GM06990 (cell line): ENCODE measurements around the gene PNMA8B.
"Not testable (repeated sequence)": the region's sequence is repeated elsewhere in the genome, so short reads cannot be mapped to it uniquely, and the experiment has no call there.

Source experiments
- DNase-seq: peaks from one replicate; pipeline ENCODE4 v3.0.0-alpha.2; 2011; ENCODE audit not compliant: insufficient read length; ENCODE audit errors: extremely low read depth
- H3K27me3 ChIP-seq: replicated peaks from 2 replicates; pipeline ENCODE4 v1.6.0; 2011; ENCODE audit warnings: low read length; ENCODE audit not compliant: control insufficient read depth, insufficient read depth
- H3K36me3 ChIP-seq: 2 replicates; pipeline ENCODE4 v1.5.1; 2011; ENCODE audit warnings: low read length; ENCODE audit not compliant: control insufficient read depth, insufficient read depth
- H3K4me3 ChIP-seq: replicated peaks from 2 replicates; pipeline ENCODE4 v1.5.1; 2011; ENCODE audit warnings: low read depth, mild to moderate bottlenecking, control low read depth, low read length
- CTCF ChIP-seq: IDR thresholded peaks from 2 replicates; pipeline ENCODE4 v1.5.1; 2011; ENCODE audit warnings: low read length, control low read depth, mild to moderate bottlenecking, inconsistent platforms; ENCODE audit not compliant: insufficient read depth, poor library complexity, severe bottlenecking

Gene PNMA8B

GRCh38 chr19:46533621-46534081 is 38.0 kb upstream of the PNMA8B start:
- H3K4me3 ChIP-seq = no peak overlapping the region
- no peaks in the 10 kb centered on the region for H3K36me3 ChIP-seq
- DNase-seq = no peak
- no peaks in the 10 kb centered on the region; the same call in 1 of the 2 replicates for H3K27me3 ChIP-seq
- TF ChIP-seq CTCF = no peak

GRCh38 chr19:46533078-46533620 is 37.5 kb upstream of the PNMA8B start:
- Histone ChIP-seq H3K27me3 (no peaks in the 10 kb centered on the region; the same call in 1 of the 2 replicates), H3K36me3 (no peaks in the 10 kb centered on the region), H3K4me3 (no peak overlapping the region)
- no peak for DNase-seq
- no peak for TF ChIP-seq CTCF

DNA sequence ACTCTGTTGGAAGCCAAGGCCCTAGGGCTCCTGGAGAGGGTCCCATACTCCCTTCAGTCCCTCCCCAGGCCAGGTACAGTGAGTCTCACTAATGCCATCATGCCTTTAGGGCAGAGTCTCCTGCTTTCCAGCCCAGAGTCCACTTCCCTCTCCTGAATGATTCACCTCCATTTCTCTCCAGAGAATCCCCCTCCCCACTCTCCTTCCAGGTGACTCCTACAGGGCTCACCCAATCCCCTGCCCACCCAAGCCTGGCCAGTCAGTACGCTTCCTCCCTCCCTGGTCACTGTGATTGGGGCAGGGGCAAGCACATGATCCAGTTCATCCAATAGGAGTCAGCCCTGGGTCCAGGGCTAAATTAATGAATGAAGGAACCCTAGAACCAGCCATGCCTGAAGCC is 35.0 kb upstream of the PNMA8B start:
- no peak for TF ChIP-seq CTCF
- Histone ChIP-seq H3K36me3 (no peaks in the 10 kb centered on the region), H3K4me3 (no peak overlapping the region), H3K27me3 (no peaks in the 10 kb centered on the region; the same call in 1 of the 2 replicates)
- no peak for DNase-seq

GRCh38 chr19:46529622-46530451 is 34.2 kb upstream of the PNMA8B start:
- Histone ChIP-seq H3K27me3 (no peaks in the 10 kb centered on the region; the same call in 1 of the 2 replicates), H3K36me3 (no peaks in the 10 kb centered on the region), H3K4me3 (no peak overlapping the region)
- no peak for DNase-seq
- TF ChIP-seq CTCF = peak; percentile 90

DNA sequence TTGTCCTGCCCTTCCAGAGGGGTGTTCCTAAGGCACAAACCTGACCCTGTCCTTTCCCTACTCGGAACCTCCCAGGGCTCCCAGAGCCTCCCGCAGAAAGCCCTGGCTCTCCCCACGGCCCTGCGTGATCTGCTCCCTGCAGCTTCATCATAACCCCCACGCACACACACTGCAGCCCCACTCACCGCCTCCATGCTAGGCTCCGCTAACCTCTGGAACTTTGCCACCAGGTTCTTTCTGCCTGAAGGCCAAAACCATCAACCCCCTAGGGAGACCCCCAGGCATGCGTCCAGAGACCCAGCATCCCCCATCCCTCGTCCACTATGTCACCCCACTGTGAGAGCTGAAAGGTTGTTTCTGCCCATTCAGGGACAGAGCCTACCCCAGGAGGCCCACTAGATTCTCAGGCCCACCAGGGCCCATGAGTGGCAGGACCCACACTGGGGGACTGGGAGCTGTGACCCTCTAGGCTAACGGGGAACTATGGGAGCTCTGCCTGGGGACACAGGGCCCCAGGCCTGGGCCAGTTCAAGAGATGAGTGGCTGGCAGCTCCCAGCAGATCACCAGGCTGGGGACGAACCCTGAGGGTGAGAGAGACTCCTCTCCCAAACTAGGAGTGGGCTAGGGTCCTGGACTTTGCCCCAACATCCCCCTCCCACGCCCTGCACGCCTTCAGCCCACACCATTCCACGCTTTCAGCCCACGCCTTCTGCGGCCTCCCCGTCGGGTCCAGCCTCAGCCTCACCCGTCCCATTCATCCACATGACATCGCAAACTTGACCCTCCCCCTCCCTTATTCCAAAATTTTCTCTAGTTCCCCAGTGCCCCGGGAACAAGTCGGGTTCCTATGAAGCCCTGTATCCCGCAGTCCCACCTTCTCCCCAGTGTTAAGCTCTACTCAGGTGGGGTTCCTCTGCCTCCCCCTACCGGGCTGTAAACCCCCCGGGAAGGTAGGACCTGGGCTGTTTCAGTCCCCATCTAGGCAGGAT is 33.2 kb upstream of the PNMA8B start:
- H3K36me3 ChIP-seq = no peaks in the 10 kb centered on the region
- H3K4me3 ChIP-seq = no peak overlapping the region
- no peak for DNase-seq
- no peaks in the 10 kb centered on the region for H3K27me3 ChIP-seq
- no peak for TF ChIP-seq CTCF

- H3K27me3 ChIP-seq, H3K4me3 ChIP-seq, DNase-seq: not testable (repeated sequence)
Observed at GRCh38 chr19:46526801-46527200, 31.1 kb upstream of the PNMA8B start.

More at GRCh38 chr19:46526801-46527200, 31.1 kb upstream of the PNMA8B start:
- H3K36me3 ChIP-seq = not testable (repeated sequence)
